WTC11 (cell line): Measurements from ENCODE around the gene SPOCK1. TPM values are rescaled to one million over a fixed set of nuclear protein-coding genes. Genes with fewer than 3 reads are reported as not detected.

Experiments
- ATAC-seq: fragments of 200-7000 bp; cut with Tn5 transposase; 2 replicates; pipeline ENCODE4 v1.10.0; 2021; ENCODE audit warnings: mild to moderate bottlenecking, moderate library complexity
- CTCF ChIA-PET: fragments of 300-600 bp; sonication (Branson Sonifier 250); formaldehyde crosslinking; loops from one replicate; lab custom pipeline; 2021; ENCODE audit warnings: antibody characterized with exemption; lab: Charles Lee
- POLR2A ChIA-PET: fragments of 350-600 bp; sonication (Branson Sonifier 250); formaldehyde crosslinking; loops from one replicate; lab custom pipeline; 2021; ENCODE audit warnings: antibody characterized with exemption; lab: Charles Lee
- DNase-seq: peaks from one replicate; pipeline ENCODE4 v3.0.0; 2021; ENCODE audit warnings: low spot score
- H3K27ac Mint-ChIP-seq: 2 replicates; pipeline ENCODE4 v1.8.0; 2021; ENCODE audit warnings: mixed read lengths
- H3K27me3 Mint-ChIP-seq: 2 replicates; pipeline ENCODE4 v1.8.0; 2021; ENCODE audit warnings: low read depth, mild to moderate bottlenecking, moderate library complexity, mixed read lengths
- H3K36me3 Mint-ChIP-seq: 2 replicates; pipeline ENCODE4 v1.8.0; 2021; ENCODE audit warnings: mixed read lengths
- H3K4me1 Mint-ChIP-seq: 2 replicates; pipeline ENCODE4 v1.8.0; 2022; ENCODE audit warnings: mixed read lengths
- H3K4me3 Mint-ChIP-seq: 2 replicates; pipeline ENCODE4 v1.8.0; 2021; ENCODE audit warnings: mild to moderate bottlenecking, moderate library complexity, mixed read lengths
- H3K9me3 Mint-ChIP-seq: 2 replicates; pipeline ENCODE4 v1.8.0; 2021; ENCODE audit warnings: mixed read lengths
- AR ChIP-seq: fragments of 250-450 bp; sonication (Bioruptor Pico); IDR thresholded peaks from 2 replicates; pipeline ENCODE4 v1.9.0; 2021; ENCODE audit warnings: mild to moderate bottlenecking
- ATF2 ChIP-seq: sonication (generic); formaldehyde crosslinking; IDR thresholded peaks from 2 replicates; pipeline ENCODE4 v1.8.1; 2022; ENCODE audit warnings: low read depth, missing genetic modification reagents, borderline replicate concordance
- CREB1 ChIP-seq: sonication (generic); formaldehyde crosslinking; IDR thresholded peaks from 2 replicates; pipeline ENCODE4 v1.8.0; 2023; ENCODE audit warnings: mild to moderate bottlenecking, missing genetic modification reagents
- CTCF ChIP-seq: fragments of 200-600 bp; IDR thresholded peaks from 2 replicates; pipeline ENCODE4 v1.8.0; 2022; ENCODE audit warnings: antibody characterized with exemption
- E2F4 ChIP-seq: sonication (generic); formaldehyde crosslinking; IDR thresholded peaks from 2 replicates; pipeline ENCODE4 v1.8.1; 2022; ENCODE audit warnings: low read depth, mild to moderate bottlenecking, moderate library complexity, missing genetic modification reagents, borderline replicate concordance
- ELF4 ChIP-seq: sonication (generic); formaldehyde crosslinking; IDR thresholded peaks from 2 replicates; pipeline ENCODE4 v1.8.1; 2022; ENCODE audit warnings: low read depth, mild to moderate bottlenecking, moderate library complexity, missing genetic modification reagents
- EMX1 ChIP-seq: fragments of 250-450 bp; sonication (Bioruptor Pico); IDR thresholded peaks from 2 replicates; pipeline ENCODE4 v1.8.0; 2021; ENCODE audit warnings: mild to moderate bottlenecking
- ERG ChIP-seq: fragments of 250-450 bp; sonication (Bioruptor Pico); IDR thresholded peaks from 2 replicates; pipeline ENCODE4 v1.8.0; 2021; ENCODE audit warnings: mild to moderate bottlenecking
- FOXP1 ChIP-seq: sonication (generic); formaldehyde crosslinking; IDR thresholded peaks from 2 replicates; pipeline ENCODE4 v1.8.0; 2022; ENCODE audit warnings: missing genetic modification reagents, mild to moderate bottlenecking, moderate library complexity, borderline replicate concordance
- GTF2I ChIP-seq: fragments of 250-450 bp; sonication (Bioruptor Pico); conservative IDR thresholded peaks from 2 replicates; pipeline ENCODE4 v1.4.0; 2021; ENCODE audit warnings: mild to moderate bottlenecking
- MAX ChIP-seq: sonication (generic); formaldehyde crosslinking; IDR thresholded peaks from 2 replicates; pipeline ENCODE4 v1.8.0; 2022; ENCODE audit warnings: mild to moderate bottlenecking, missing genetic modification reagents
- MLX ChIP-seq: sonication (generic); formaldehyde crosslinking; IDR thresholded peaks from 2 replicates; pipeline ENCODE4 v1.8.1; 2023; ENCODE audit warnings: mild to moderate bottlenecking, missing genetic modification reagents, moderate library complexity
- PREB ChIP-seq: sonication (generic); formaldehyde crosslinking; IDR thresholded peaks from 2 replicates; pipeline ENCODE4 v1.8.1; 2022; ENCODE audit warnings: mild to moderate bottlenecking, missing genetic modification reagents, moderate library complexity, borderline replicate concordance
- PRRX2 ChIP-seq: fragments of 250-450 bp; sonication (Bioruptor Pico); IDR thresholded peaks from 2 replicates; pipeline ENCODE4 v1.8.0; 2021; ENCODE audit warnings: mild to moderate bottlenecking
- RELA ChIP-seq: sonication (generic); formaldehyde crosslinking; IDR thresholded peaks from 2 replicates; pipeline ENCODE4 v1.8.1; 2022; ENCODE audit warnings: missing genetic modification reagents, mild to moderate bottlenecking, borderline replicate concordance
- SMAD4 ChIP-seq: sonication (generic); formaldehyde crosslinking; IDR thresholded peaks from 2 replicates; pipeline ENCODE4 v1.8.0; 2022; ENCODE audit warnings: mild to moderate bottlenecking, missing genetic modification reagents
- STAT6 ChIP-seq: sonication (generic); formaldehyde crosslinking; conservative IDR thresholded peaks from 2 replicates; pipeline ENCODE4 v1.8.1; 2023; ENCODE audit warnings: mild to moderate bottlenecking, low read depth, missing genetic modification reagents, moderate library complexity
- TEAD4 ChIP-seq: sonication (generic); formaldehyde crosslinking; IDR thresholded peaks from 2 replicates; pipeline ENCODE4 v1.8.0; 2022; ENCODE audit warnings: mild to moderate bottlenecking, missing genetic modification reagents
- USF1 ChIP-seq: sonication (generic); formaldehyde crosslinking; IDR thresholded peaks from 2 replicates; pipeline ENCODE4 v1.8.0; 2022; ENCODE audit warnings: mild to moderate bottlenecking, missing genetic modification reagents
- ZNF317 ChIP-seq: sonication (generic); formaldehyde crosslinking; IDR thresholded peaks from 2 replicates; pipeline ENCODE4 v1.8.1; 2023; ENCODE audit warnings: low read depth, mild to moderate bottlenecking, moderate library complexity, missing genetic modification reagents, borderline replicate concordance
- total RNA-seq: library from RNA; stranded (reverse); gene quantifications from 3 replicates; pipeline ENCODE4 v1.2.3, GENCODE V29; 2021

SPOCK1 gene
- total RNA-seq, 1 experiment from 2014 or later = 15.2 TPM

GRCh38 chr5:136985785-136986475 lies 513.2 kb downstream of the SPOCK1 start:
- H3K4me3 Mint-ChIP-seq = no peak overlapping the region
- no peak overlapping the region for H3K27ac Mint-ChIP-seq
- CTCF ChIA-PET = no interaction called here
- DNase-seq = no peak
- TF ChIP-seq CREB1 (CRISPR knock-in tag) (no peak), E2F4 (CRISPR knock-in tag) (no peak), PRRX2 (no peak), CTCF (no peak), RELA (CRISPR knock-in tag) (no peak), MAX (CRISPR knock-in tag) (no peak), SMAD4 (no peak), ATF2 (no peak), ERG (no peak), ELF4 (CRISPR knock-in tag) (no peak), EMX1 (no peak), USF1 (no peak), MLX (CRISPR knock-in tag) (no peak), ZNF317 (no peak)
- peaks cover 14% of the 10 kb centered on the region for H3K4me1 Mint-ChIP-seq
- POLR2A ChIA-PET = no interaction called here
- H3K9me3 Mint-ChIP-seq = no peaks in the 10 kb centered on the region
- no peaks in the 10 kb centered on the region for H3K27me3 Mint-ChIP-seq
- H3K36me3 Mint-ChIP-seq = no peaks in the 10 kb centered on the region
- ATAC-seq = no peak

- ATAC-seq (peak; percentile 22; the same call in 1 of the 2 replicates), DNase-seq (no peak)
- H3K36me3 Mint-ChIP-seq = no peaks in the 10 kb centered on the region
- H3K4me3 Mint-ChIP-seq = no peak overlapping the region
- no peaks in the 10 kb centered on the region for H3K9me3 Mint-ChIP-seq
- CTCF ChIA-PET = no interaction called here
- H3K4me1 Mint-ChIP-seq = peaks cover 14% of the 10 kb centered on the region
- POLR2A ChIA-PET = interaction anchor here (0.5 kb wide), 1 partner anchor 570 kb away, joined by 3 read pairs; no protein-coding TSS in a partner anchor
- H3K27me3 Mint-ChIP-seq = no peaks in the 10 kb centered on the region
- H3K27ac Mint-ChIP-seq = no peak overlapping the region
- TF ChIP-seq PREB (no peak), STAT6 (CRISPR knock-in tag) (no peak), AR (CRISPR knock-in tag) (no peak), FOXP1 (CRISPR knock-in tag) (no peak), GTF2I (CRISPR knock-in tag) (no peak), TEAD4 (no peak)
Measured at GRCh38 chr5:136984772-136985446, 514.2 kb downstream of the SPOCK1 start.
